Stimulated activated CD8-positive, alpha-beta memory T cell treated with anti-CD3 and anti-CD28 coated beads, Interleukin-15, amount 100 ng/mL, for 24 hours (primary cell): ENCODE measurements around the gene IL3.

Experiments used
- DNase-seq: peaks from one replicate; pipeline ENCODE4 v3.0.0-alpha.2; 2020; ENCODE audit warnings: low read depth

The IL3 gene

DNA sequence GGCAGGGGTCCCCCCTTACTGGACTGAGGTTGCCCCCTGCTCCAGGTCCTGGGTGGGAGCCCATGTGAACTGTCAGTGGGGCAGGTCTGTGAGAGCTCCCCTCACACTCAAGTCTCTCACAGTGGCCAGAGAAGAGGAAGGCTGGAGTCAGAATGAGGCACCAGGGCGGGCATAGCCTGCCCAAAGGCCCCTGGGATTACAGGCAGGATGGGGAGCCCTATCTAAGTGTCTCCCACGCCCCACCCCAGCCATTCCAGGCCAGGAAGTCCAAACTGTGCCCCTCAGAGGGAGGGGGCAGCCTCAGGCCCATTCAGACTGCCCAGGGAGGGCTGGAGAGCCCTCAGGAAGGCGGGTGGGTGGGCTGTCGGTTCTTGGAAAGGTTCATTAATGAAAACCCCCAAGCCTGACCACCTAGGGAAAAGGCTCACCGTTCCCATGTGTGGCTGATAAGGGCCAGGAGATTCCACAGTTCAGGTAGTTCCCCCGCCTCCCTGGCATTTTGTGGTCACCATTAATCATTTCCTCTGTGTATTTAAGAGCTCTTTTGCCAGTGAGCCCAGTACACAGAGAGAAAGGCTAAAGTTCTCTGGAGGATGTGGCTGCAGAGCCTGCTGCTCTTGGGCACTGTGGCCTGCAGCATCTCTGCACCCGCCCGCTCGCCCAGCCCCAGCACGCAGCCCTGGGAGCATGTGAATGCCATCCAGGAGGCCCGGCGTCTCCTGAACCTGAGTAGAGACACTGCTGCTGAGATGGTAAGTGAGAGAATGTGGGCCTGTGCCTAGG is 13.0 kb downstream of the IL3 start, which contains the start of gene CSF2:
CSF2 (plus strand) TSS at position 559 of the 783 bp plus-strand sequence; CDS start at position 594, 35 bp downstream.
- DNase-seq, result no peak

DNA sequence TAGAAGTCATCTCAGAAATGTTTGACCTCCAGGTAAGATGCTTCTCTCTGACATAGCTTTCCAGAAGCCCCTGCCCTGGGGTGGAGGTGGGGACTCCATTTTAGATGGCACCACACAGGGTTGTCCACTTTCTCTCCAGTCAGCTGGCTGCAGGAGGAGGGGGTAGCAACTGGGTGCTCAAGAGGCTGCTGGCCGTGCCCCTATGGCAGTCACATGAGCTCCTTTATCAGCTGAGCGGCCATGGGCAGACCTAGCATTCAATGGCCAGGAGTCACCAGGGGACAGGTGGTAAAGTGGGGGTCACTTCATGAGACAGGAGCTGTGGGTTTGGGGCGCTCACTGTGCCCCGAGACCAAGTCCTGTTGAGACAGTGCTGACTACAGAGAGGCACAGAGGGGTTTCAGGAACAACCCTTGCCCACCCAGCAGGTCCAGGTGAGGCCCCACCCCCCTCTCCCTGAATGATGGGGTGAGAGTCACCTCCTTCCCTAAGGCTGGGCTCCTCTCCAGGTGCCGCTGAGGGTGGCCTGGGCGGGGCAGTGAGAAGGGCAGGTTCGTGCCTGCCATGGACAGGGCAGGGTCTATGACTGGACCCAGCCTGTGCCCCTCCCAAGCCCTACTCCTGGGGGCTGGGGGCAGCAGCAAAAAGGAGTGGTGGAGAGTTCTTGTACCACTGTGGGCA is 13.8 kb downstream of the IL3 start:
- DNase-seq, result no peak

DNA sequence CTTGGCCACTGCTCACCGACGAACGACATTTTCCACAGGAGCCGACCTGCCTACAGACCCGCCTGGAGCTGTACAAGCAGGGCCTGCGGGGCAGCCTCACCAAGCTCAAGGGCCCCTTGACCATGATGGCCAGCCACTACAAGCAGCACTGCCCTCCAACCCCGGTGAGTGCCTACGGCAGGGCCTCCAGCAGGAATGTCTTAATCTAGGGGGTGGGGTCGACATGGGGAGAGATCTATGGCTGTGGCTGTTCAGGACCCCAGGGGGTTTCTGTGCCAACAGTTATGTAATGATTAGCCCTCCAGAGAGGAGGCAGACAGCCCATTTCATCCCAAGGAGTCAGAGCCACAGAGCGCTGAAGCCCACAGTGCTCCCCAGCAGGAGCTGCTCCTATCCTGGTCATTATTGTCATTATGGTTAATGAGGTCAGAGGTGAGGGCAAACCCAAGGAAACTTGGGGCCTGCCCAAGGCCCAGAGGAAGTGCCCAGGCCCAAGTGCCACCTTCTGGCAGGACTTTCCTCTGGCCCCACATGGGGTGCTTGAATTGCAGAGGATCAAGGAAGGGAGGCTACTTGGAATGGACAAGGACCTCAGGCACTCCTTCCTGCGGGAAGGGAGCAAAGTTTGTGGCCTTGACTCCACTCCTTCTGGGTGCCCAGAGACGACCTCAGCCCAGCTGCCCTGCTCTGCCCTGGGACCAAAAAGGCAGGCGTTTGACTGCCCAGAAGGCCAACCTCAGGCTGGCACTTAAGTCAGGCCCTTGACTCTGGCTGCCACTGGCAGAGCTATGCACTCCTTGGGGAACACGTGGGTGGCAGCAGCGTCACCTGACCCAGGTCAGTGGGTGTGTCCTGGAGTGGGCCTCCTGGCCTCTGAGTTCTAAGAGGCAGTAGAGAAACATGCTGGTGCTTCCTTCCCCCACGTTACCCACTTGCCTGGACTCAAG is 14.6 kb downstream of the IL3 start:
- DNase-seq, result no peak

DNA sequence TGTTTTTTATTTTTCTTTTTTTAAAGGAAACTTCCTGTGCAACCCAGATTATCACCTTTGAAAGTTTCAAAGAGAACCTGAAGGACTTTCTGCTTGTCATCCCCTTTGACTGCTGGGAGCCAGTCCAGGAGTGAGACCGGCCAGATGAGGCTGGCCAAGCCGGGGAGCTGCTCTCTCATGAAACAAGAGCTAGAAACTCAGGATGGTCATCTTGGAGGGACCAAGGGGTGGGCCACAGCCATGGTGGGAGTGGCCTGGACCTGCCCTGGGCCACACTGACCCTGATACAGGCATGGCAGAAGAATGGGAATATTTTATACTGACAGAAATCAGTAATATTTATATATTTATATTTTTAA is 15.2 kb downstream of the IL3 start:
- no peak for DNase-seq

DNA sequence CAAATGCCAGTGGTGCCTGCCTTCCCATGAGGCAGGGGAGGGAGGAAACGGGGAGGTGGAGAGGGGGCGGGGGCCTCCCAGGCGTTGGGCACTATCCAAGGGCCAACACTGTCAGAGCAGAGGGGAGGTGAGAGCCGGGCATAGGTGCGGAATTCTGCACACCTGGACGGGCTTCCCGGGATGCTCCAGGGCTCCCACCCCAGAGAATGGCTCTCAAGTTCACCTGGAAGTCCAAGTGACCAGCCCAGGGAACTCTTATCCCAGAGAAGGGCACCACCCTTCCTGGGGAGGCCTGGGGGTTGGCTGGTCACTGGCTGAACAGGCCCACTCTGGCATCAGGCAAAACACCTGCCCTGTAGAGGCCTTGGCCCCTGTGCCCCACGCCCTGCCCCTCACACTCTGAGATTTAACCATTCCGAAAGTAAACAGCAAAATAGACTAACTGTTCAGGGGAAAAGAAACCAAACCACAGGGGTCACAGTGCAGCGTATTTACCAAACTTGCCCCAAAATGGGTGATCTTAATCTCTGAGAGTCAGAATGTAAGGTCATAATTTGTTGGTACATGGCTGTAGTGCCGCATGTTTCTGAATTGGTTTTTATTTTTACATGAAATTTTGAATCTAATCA is 15.9 kb downstream of the IL3 start:
- no peak for DNase-seq

DNA sequence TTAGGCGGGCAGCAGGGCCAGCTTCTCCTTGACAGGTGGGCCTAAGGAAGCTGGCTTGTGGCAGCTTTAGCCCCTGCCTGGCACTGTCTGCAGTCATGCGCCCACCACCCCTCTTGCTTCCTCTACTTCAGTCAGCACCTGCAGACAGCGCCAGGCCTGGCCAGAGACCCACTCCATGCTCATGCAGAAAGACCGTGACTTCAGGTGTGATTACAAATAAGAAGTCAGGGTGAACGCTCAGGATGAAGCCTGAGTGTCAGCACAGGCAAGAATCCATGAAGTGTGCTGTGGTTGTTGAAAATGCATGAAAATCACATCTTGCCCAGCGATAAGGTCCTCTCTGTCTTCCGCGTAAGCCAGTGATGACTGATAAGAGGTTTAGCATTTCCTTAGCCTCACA is 16.5 kb downstream of the IL3 start:
- DNase-seq, result no peak

DNA sequence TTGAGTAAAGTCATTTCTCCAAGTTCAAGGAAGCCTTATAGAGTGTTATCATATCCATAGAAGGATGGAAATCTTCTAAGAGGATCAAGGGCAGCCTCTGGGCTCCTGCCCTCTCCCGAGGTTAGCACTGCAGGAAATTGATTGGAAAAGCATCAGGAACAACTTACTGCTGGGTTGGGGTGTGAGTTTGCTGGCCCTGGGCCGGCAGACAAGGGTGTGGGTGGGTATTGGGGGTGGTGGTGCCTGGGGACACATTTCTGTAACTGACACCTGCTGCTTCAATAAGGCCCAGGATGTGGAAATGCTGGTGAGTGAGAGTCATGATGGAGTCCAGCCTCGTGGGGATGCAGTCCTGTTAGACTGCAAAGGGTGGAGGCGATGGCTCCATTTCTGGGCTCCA is 18.6 kb downstream of the IL3 start:
- DNase-seq, result no peak

DNA sequence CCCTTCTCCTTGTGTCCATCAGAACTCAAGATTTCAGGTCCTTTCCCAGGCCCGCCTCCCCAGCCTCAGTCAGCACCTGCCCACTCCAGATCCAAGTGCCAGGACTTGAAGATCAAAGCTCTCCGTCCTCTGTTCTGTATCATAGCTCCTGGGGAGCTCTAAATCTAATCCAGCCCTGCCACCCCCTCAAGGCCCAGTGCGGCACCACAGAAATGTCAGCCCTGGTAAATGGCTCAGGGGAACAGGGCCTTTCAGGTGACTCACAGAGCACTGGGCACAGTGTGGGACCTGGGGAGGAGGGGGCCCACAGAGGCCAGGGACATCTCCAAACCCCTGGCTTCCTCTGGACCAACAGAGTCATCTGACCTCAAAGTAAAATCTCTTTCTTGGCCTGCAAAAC is 19.2 kb downstream of the IL3 start:
- DNase-seq, result no peak

DNA sequence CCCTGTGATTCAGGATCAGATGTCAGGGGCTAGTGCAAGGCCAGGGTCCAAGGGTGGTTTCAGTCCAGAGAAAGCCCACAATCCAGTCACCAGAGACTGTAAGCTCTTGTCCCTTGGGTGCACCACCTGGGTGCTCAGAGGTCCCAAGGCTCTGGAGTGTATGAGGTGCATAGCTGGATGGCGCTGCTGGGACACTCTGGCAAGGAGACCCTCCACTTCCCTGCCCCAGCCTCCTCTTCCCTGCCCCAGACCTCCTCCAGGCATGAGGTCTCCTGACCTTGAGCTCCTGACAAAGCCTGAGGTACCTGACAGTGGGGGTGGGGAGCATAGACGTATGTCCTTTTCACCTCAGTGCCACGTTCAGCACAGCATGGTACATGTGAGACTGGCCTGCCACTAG is 20.1 kb downstream of the IL3 start:
- no peak for DNase-seq

DNA sequence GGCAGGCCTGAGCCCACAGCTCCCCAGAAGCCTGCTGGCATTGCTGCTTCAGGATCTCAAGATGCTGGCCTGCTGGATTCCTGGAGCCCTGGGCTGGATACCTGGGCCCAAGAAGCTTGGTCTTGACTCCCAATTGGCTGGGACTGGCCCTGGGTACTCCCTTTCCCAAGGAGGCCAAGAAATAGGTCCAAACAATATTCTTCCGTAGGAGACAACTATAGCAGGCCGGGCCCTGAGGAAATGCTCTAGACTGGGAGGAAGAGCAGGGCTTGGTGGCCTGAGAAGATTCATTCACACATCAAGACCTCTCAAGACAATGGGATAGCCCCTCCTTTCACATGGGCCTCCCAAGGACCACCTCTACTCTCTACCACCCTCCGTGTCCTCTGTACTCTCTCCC is 21.0 kb downstream of the IL3 start:
- DNase-seq, result no peak

DNA sequence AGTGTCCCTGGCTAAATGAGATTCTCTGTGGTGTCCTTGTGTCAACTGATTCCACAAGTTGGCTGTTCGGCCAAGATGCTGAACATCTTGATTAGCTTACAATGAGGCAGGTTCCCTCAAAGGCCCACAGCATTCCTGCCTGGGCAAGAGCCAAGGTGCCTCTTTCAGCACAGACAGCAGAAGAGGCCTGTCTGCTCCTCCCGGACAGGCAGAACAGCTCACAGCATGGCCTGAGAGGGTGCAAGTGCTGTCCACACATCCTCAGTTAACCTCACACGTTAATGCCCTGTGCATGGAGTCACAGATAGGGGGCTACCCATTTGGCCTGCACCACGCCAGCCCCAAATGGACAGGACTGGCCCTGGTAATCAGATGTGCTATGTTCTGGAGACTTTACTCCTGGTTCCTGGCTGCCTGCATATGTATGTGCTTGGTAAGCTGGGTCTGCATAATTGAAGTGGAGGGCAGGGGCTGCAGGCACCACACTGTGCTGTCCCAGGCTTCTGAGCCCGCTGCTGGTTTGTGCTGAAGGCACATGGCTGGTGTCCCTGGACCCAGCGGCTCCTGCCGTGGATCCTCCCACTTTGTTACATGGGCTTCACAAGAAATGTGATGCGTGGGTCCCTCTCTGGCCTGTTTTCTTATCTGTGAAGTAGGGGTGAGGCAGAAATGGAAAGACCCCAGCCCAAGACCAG is 22.0 kb downstream of the IL3 start:
- DNase-seq, result no peak

DNA sequence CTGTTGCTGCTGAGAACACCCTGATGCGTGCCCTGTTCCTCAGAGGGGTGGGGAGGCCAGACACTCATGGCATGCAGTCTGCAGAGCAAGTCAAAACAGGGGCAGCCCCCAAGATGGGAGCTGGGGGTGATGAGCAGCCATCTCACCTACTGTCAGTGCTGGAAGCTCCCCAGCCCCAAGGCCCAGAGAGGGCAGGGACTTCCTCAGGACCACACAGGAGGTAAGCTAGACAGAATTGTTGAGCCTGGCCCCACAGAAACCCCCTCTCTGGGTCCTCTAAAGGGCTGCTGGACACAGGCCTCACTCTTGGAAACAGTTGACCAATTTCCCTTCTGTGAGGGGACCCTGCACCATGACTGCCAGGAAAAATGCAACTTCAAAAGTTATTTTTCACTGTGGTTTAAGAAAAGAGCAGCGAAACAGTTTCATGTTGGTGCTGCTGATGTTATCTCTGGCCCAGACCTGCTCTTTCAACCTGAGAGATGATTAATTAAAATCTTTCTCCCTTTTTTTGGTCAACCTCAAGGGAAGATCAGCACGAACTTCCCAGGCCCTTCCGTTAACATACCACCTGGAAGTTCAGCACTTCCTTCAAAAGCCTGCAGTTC is 22.7 kb downstream of the IL3 start:
- no peak for DNase-seq

DNA sequence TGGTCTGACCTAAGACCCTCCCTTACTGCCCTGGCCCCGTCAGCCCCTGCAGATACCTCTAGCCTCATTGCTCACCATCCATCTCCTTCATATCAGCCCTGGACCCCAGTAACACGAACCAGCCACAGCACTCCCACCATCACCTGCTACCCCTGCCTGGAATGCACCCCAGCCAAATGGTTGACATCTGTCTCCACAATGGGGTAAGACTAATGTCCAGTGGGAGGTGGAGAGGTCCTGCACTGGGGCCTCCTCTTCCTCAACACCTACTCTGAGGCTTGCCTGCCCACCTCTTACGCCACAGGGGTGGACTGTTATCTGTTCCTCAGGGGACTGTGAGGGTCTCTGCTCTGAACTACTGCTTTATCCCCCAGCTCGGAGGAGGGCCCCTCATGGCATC is 25.2 kb downstream of the IL3 start:
- no peak for DNase-seq

DNA sequence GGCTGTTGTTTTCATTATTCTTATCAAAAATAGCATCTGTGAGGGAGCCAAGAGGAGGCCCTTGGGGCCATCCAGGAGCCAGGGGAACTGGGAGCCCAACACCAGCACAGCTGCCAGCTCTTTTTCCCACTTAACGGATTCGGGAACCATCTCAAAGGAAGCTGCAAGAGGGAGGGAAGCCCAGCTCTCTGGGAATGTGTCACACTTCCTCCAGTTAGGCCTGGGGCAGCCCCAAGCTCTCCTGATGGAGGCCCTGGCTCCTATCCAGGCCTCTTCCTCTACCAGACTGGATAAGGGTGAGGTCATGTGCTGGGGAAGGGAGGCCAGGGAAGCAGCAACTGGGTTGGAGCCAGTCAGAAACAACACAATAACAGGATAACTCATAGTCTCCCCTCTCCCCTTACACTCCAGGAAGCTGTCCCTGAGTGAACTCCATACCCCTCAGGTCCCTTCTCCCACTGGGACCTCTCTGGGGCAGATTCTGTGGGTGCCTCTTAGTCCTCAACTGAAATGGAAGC is 25.9 kb downstream of the IL3 start:
- no peak for DNase-seq

DNA sequence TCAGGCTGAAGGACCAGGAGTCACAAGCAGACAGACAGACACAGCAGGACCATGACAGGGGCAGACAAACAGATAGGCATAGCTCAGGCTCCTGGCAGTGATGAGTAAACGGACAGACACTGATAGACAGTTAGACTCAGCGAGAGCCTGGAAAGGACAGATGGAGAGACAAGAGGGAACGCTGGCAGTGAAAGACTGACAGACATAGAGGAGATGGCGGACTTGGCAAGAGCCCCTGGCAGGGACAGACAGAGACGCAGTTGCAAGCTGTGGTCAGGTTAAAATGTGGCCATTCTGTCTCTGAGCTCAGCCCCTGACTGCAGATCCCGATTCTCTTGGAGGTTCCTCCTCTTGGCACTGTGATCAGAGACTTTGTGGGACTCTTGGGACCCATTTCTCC is 26.7 kb downstream of the IL3 start:
- DNase-seq, result no peak

DNA sequence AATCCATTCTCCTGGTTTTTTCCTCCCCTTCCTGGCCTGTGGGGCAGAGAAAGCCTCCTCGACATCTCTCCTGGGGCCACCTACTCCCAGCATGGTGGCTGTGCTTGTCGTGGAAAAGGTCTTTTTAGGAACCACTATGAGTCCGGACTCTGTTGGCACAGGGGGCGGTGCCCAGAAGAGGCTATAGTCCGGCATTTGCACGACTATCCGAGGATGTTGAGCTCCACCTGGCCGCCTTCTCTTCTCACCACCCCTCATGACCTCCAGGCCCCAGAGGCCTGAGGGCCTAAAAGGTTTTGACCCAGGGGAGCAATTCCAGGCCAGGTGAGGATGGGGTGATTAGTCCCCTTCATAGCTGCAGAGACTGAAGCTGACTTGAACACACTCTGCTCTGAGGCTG is 27.2 kb downstream of the IL3 start:
- no peak for DNase-seq

DNA sequence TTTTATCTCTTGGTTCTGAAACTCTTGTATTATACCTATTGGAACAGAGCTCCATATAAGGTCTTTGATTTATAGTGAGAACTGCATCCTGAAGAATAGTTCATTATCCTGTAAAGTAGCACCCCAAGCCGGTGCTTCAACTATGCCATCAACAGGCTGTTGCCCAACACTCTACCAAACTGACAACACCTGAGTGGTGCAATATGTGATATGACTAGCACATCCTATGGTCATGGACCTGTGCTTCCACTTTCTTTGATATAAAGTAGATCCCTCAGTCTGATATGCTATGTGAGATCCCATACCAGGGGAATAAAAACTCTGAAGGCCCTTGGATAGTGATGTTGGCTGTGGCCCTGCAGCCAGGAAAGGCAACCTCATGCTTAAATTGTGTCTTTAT is 28.9 kb downstream of the IL3 start:
- DNase-seq, result no peak

DNA sequence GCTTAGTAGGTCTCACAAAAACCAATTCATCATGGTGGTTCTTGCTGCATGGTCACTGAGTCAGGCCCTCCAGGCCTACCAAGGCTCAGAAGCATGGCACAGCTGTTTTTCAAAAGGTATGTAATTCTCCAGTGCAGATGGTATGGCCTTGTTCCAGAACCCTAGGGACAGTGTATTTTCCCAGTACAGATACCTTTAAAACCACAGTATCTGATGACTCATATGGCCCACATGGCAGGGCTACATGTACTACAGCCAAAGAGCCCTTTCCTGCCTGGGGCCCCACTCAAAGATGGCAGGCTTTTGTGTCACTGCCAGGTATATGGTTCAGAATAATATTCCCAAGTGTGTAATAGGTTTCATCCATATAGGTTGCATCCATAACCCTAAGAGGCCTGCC is 29.7 kb downstream of the IL3 start:
- no peak for DNase-seq

DNA sequence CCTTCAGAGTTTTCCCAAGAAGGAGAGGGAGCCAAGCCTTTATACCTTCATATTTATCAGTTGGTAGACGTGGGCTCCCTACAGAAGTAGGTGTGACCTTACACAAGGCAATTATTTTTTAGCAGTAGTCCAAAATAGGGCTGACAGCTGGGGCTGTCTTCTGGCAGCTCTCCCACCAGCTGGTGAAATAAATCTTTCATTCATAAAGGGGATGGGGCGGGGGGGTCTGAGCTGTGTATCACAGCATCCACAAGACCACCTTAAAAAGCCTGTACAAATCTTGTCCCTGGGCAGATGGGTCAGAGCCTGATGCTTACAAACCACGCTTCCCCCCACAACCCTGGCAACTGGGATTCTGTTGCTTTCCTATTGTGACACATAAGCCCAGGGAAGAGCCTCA is 32.8 kb downstream of the IL3 start:
- DNase-seq, result no peak

DNA sequence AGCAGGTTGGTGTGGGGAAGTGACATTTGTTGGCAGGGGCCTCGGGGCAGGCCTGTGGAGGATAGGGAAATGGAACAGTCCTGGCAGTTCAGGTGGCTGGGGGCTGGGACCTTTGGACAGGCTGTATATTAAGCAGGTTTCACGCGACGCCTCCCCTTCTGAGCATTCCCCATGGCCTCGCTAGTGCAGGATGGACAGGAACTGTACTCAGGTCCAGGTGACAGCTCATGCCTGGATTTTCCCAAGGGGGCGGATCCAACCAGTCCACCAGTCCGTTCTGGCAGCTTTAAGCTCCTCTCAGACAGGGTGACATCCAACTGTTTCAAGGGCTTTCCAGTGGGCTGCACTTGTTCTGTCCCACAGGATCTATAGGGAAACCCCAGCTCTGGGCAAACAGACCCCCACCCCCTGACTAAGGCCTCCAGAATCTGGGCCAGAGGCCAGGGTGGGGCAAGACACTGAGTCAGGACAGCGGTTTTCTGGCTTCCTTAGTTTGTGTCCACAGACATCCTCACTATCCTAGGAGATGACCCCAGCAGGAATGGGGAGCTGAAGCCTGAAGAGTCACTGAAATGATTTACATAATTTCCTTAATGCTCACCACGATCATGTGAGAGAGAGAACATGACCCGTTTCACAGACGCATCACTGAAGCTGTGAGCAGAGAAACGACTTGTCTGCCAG is 34.1 kb downstream of the IL3 start:
- DNase-seq, result no peak

DNA sequence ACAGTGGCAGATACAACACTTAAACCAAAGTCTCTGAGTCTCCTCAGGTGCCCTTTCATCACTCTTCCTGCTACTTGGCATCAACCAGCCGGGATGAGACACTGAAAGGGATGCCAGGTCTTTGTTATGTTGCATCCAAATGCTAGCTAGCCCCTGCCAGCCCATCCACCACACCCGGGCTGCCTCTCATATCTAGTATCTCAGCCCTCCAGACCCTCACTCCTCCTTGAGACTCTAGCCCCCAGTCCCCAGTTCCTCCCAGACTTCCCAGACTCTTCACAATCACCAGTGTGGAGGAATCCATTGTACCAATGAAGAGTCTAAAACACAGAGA is 34.6 kb downstream of the IL3 start:
- DNase-seq, result no peak
